ENCODE data around the gene ALAD.

The ALAD gene

GRCh38 chr9:113428062-113428615, 27.1 kb upstream of the ALAD start:
- no peak overlapping the region for H3K4me3 ChIP-seq (ENCODE audit: insufficient read depth, low read length, poor library complexity, severe bottlenecking)
- no peak overlapping the region for H3K9ac ChIP-seq (ENCODE audit: low read length)
- H4K20me1 ChIP-seq (ENCODE audit: low read depth, low read length), result no peaks in the 10 kb centered on the region
- H3F3A ChIP-seq (ENCODE audit: insufficient read depth), result no peaks in the 10 kb centered on the region
- no peaks in the 10 kb centered on the region for H3K9me3 ChIP-seq (ENCODE audit: insufficient read depth, low read length)
- H3K4me2 ChIP-seq (ENCODE audit: low read depth, low read length, poor library complexity, severe bottlenecking), result no peak overlapping the region
- H3K27ac ChIP-seq (ENCODE audit: low read depth, low read length), result no peak overlapping the region
- H3K36me3 ChIP-seq (ENCODE audit: low read length), result no peaks in the 10 kb centered on the region
- no peak for TF ChIP-seq CTCF (IDR thresholded peaks at IDR 0.05; ENCODE audit: insufficient read depth, low read length, poor library complexity, severe bottlenecking)
- TF ChIP-seq EZH2phosphoT487 (conservative IDR thresholded peaks at IDR 0.05; ENCODE audit: low read length), result no peak
- no peaks in the 10 kb centered on the region for H3K9me2 ChIP-seq (replicated peaks; ENCODE audit: insufficient read depth, low read length)
- H3K79me2 ChIP-seq (ENCODE audit: insufficient read depth, low read length), result no peaks in the 10 kb centered on the region
- no peak overlapping the region for H2AFZ ChIP-seq (ENCODE audit: low read depth, low read length, severe bottlenecking)
- no peaks in the 10 kb centered on the region for H3K27me3 ChIP-seq (ENCODE audit: low read length)

GRCh38 chr9:113427629-113428028, 26.5 kb upstream of the ALAD start:
- H3K27ac ChIP-seq (ENCODE audit: low read depth, low read length), result no peak overlapping the region

GRCh38 chr9:113426701-113427100, 25.6 kb upstream of the ALAD start:
- H3K79me2 ChIP-seq (ENCODE audit: insufficient read depth, low read length), result no peaks in the 10 kb centered on the region
- H3K9ac ChIP-seq (ENCODE audit: low read length), result no peak overlapping the region
- H4K20me1 ChIP-seq (ENCODE audit: low read depth, low read length), result no peaks in the 10 kb centered on the region
- no peak for TF ChIP-seq CTCF (IDR thresholded peaks at IDR 0.05; ENCODE audit: insufficient read depth, low read length, poor library complexity, severe bottlenecking)
- TF ChIP-seq EZH2phosphoT487 (conservative IDR thresholded peaks at IDR 0.05; ENCODE audit: low read length), result no peak
- H3K27me3 ChIP-seq (ENCODE audit: low read length), result no peaks in the 10 kb centered on the region
- no peak overlapping the region for H2AFZ ChIP-seq (ENCODE audit: low read depth, low read length, severe bottlenecking)
- H3K9me3 ChIP-seq (ENCODE audit: insufficient read depth, low read length), result no peaks in the 10 kb centered on the region
- H3K36me3 ChIP-seq (ENCODE audit: low read length), result no peaks in the 10 kb centered on the region
- no peak overlapping the region for H3K4me2 ChIP-seq (ENCODE audit: low read depth, low read length, poor library complexity, severe bottlenecking)
- no peak overlapping the region for H3K27ac ChIP-seq (ENCODE audit: low read depth, low read length)
- H3F3A ChIP-seq (ENCODE audit: insufficient read depth), result no peaks in the 10 kb centered on the region
- H3K4me3 ChIP-seq (ENCODE audit: insufficient read depth, low read length, poor library complexity, severe bottlenecking), result no peak overlapping the region
- H3K9me2 ChIP-seq (replicated peaks; ENCODE audit: insufficient read depth, low read length), result no peaks in the 10 kb centered on the region

More at GRCh38 chr9:113427629-113428028, 26.5 kb upstream of the ALAD start:
- no peak for TF ChIP-seq CTCF (IDR thresholded peaks at IDR 0.05; ENCODE audit: insufficient read depth, low read length, poor library complexity, severe bottlenecking)
- no peak for TF ChIP-seq EZH2phosphoT487 (conservative IDR thresholded peaks at IDR 0.05; ENCODE audit: low read length)
- no peaks in the 10 kb centered on the region for H3K9me3 ChIP-seq (ENCODE audit: insufficient read depth, low read length)
- no peaks in the 10 kb centered on the region for H3F3A ChIP-seq (ENCODE audit: insufficient read depth)
- H3K4me2 ChIP-seq (ENCODE audit: low read depth, low read length, poor library complexity, severe bottlenecking), result no peak overlapping the region
- H3K79me2 ChIP-seq (ENCODE audit: insufficient read depth, low read length), result no peaks in the 10 kb centered on the region
- H4K20me1 ChIP-seq (ENCODE audit: low read depth, low read length), result no peaks in the 10 kb centered on the region
- H3K9me2 ChIP-seq (replicated peaks; ENCODE audit: insufficient read depth, low read length), result no peaks in the 10 kb centered on the region
- H3K36me3 ChIP-seq (ENCODE audit: low read length), result no peaks in the 10 kb centered on the region
- H3K27me3 ChIP-seq (ENCODE audit: low read length), result no peaks in the 10 kb centered on the region
- no peak overlapping the region for H3K9ac ChIP-seq (ENCODE audit: low read length)
- H3K4me3 ChIP-seq (ENCODE audit: insufficient read depth, low read length, poor library complexity, severe bottlenecking), result no peak overlapping the region
- no peak overlapping the region for H2AFZ ChIP-seq (ENCODE audit: low read depth, low read length, severe bottlenecking)

Measured in SU-DHL-6 (cell line).